ENCODE results near the gene RGMA.

- TF ChIP-seq POLR2AphosphoS5 (IDR thresholded peaks at IDR 0.05; ENCODE audit: low read depth, low read length) (no peak), EGR1 (IDR thresholded peaks at IDR 0.05; ENCODE audit: low read depth) (no peak), POLR2A (IDR thresholded peaks at IDR 0.05; ENCODE audit: borderline replicate concordance, extremely low read depth, insufficient read depth, insufficient read length) (no peak), FOSL1 (IDR thresholded peaks at IDR 0.05; ENCODE audit: low read depth) (no peak)
- TF ChIP-seq, protein P1, sequence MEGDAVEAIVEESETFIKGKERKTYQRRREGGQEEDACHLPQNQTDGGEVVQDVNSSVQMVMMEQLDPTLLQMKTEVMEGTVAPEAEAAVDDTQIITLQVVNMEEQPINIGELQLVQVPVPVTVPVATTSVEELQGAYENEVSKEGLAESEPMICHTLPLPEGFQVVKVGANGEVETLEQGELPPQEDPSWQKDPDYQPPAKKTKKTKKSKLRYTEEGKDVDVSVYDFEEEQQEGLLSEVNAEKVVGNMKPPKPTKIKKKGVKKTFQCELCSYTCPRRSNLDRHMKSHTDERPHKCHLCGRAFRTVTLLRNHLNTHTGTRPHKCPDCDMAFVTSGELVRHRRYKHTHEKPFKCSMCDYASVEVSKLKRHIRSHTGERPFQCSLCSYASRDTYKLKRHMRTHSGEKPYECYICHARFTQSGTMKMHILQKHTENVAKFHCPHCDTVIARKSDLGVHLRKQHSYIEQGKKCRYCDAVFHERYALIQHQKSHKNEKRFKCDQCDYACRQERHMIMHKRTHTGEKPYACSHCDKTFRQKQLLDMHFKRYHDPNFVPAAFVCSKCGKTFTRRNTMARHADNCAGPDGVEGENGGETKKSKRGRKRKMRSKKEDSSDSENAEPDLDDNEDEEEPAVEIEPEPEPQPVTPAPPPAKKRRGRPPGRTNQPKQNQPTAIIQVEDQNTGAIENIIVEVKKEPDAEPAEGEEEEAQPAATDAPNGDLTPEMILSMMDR (IDR thresholded peaks at IDR 0.05 in 2 of 3, conservative IDR thresholded peaks at IDR 0.05 in 1 of 3; ENCODE audit: borderline replicate concordance in 1 of 3, insufficient read depth in 1 of 3, low read depth in 2 of 3, low read length in 2 of 3), result no peak
Measured at GRCh38 chr15:93070551-93071296, 18.3 kb downstream of the RGMA start.
